Activated T-cell treated with anti-CD3 and anti-CD28 coated beads, Interleukin-2, amount 50 U/mL, for 1 hour (primary cell): ENCODE measurements around the gene MAP3K9.
"Not testable (repeated sequence)": the region's sequence is repeated elsewhere in the genome, so short reads cannot be mapped to it uniquely, and the experiment has no call there.

ENCODE experiments used
- DNase-seq: peaks from one replicate; pipeline ENCODE4 v3.0.0-alpha.2; 2020

MAP3K9 gene

DNA sequence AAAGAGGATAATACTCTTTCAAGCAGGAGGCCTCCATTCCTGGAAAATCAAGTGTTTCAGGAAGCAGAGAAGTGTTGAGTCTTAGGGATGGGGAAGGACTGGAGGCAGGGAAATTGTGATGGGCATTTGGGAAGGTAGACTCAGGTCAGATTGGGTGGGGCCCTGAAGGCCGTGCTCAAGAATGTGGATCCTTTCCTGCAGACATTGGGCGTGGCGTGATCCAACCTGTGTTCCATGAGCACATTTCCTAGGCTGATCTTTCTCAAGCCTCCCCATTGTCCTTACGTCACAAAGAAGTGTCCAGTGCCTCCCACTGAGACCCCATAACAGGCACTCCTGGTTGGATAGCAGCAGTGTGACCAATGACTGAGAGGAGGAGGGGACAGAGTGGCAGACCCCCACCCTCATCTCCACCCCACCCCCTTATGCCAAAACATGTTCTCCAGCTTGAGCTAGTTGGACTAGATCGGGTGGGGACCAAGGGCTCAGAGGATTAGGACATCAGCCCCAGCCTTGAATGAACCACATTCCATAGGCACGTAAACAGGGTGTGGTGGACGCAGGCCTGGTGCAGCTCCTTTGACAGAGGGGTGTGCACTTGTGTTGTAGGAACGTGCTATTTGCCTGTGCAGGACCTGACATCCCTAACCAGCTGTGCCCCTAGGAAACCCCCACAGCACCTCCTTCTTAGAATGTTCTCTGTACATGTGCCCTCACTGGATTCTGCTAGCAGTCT lies 90.8 kb downstream of the MAP3K9 start:
- no peak for DNase-seq

DNA sequence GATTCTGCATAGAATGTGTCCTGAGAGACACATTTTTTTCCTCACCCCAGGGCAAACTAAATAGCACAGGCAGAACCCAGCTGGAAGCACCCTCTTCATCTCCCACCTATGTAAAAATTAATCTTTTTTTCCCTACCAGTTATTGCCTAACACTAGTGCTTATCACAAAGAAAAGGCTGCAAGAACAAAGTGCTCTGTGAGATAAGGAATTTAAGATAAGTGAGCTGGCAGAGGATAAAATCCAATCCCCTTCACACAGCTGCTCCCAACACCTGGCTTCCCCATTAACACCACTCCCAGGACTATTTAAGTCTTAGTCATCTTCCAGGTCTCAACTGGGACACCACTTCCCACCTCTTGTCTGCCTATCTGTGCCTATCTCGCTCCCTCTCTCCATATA lies 92.4 kb downstream of the MAP3K9 start:
- DNase-seq, result no peak

DNA sequence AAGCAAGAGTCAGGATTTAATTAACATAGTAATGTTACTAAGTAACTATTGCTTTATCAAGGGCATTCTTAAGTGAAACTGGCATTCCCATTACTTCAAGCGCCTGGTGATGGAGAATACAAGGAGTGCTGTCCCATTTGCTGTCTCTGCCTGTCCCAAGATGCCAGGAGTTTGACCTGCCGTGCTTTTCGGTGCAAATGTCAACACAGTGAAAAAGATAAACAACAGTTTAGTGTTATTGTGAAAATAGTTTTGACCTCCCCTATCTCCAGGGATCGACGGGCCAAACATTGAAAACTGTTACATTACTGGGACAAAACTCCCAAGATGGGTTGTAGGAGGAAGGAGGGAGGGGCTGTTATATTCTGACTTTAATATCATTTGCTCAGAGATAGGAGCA lies 92.8 kb downstream of the MAP3K9 start:
- no peak for DNase-seq

DNA sequence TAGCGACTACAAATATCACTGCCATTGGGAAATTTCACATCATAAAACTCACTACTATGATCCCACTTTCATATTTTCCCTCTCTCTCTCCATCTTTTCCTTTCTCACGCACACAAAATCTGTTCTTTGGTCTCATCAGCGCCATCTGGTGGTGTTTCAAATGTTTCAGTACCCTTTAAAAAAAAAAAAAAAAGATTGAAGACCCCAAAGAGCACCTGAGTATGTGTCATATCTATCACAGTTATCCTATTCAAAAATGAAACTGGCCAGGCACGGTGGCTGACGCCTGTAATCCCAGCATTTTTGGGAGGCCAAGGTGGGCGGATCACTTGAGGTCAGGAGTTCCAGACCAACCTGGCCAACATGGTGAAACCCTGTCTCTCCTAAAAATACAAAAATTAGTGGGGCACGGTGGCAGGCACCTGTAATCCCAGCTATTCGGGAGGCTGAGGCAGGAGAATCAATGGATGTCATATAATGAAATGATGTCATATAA lies 95.2 kb downstream of the MAP3K9 start:
- peak; percentile 35 for DNase-seq

DNA sequence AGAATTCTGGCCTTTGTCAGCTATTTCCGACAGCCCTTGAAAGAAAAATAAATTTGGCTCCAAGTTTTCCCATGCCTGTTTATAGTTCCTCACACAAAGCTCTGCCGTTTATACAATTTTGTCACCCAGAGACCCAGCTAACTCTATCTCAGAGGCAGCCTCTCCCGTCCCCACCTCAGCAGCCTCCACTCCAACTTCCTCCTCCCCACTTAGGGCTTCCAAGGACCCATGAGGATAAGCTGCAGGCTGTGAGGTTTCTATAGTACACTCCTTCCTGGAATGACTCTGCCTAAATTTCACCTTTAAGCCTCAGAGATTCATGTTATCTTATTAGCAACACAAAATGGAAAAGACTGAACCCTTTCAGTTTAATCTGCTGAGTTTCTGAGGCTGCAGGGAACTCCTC lies 95.8 kb downstream of the MAP3K9 start:
- DNase-seq, result no peak

DNA sequence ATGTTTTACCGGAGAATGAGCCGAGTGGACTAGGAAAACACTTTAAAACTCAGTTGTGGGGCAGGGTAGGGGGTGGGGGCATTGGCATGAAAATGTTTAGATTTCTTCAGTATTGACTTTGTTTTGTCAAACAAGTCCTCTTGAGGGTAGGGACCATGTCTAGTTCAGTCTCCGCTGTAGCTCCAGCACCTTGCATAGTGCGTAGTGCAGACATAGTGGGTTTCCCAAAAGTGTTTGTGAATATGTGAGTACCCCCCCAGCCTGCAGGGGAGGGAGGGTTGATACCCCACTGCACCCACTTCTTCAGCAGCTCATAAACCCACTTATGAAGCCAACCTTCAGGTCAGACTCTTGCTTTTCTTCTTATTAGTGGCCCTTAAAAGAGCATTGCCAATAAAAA lies 96.2 kb downstream of the MAP3K9 start:
- no peak for DNase-seq

DNA sequence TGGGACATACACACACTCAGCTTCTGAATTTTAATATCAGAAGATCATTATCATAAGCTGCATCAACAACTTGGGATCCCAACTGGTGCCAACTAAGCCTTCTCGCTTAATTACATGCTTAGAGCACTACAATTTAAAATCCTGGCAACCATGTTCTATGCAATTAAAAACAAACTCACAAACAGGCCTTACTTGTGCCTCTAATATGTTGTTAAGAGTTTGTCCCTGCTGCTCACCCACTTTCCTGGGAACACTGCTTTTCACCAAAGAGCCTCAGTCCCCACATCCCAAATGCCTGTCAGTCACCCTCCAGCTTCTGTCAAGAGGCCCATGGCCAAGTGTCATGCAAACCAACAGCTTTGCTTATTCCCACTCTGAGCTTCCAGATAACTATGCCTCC lies 97.9 kb downstream of the MAP3K9 start:
- no peak for DNase-seq

DNA sequence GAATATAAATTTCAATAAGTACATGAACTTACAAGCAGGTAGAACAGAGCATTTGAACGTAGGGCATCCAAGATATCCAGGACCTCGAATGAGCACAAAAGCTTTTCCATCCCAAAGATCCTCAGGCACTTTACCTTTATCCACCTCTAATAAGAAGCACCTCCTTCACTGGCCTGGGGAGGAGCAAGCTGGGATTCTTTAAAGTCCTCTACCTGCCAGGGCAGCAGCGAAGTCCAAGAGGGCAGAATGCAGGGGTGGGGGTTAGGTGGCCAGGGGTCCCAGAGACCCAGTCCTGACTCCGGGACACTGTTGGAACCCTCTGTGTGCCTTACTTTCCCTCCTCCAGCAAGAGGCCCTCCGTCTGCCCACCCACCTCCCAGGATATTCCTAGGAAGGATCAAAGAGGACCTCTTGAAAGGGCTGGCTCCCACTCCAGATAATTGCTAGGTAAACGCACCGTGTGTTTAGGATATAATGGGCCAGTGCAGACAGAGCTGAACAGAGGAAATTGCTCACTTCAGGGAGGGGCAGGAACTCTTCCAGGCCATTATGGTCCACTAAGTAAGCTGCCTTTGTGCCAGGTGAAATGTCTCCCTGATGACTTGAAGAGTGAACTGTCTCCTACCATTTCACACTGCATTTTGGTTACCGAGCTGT lies 99.5 kb downstream of the MAP3K9 start:
- no peak for DNase-seq

DNA sequence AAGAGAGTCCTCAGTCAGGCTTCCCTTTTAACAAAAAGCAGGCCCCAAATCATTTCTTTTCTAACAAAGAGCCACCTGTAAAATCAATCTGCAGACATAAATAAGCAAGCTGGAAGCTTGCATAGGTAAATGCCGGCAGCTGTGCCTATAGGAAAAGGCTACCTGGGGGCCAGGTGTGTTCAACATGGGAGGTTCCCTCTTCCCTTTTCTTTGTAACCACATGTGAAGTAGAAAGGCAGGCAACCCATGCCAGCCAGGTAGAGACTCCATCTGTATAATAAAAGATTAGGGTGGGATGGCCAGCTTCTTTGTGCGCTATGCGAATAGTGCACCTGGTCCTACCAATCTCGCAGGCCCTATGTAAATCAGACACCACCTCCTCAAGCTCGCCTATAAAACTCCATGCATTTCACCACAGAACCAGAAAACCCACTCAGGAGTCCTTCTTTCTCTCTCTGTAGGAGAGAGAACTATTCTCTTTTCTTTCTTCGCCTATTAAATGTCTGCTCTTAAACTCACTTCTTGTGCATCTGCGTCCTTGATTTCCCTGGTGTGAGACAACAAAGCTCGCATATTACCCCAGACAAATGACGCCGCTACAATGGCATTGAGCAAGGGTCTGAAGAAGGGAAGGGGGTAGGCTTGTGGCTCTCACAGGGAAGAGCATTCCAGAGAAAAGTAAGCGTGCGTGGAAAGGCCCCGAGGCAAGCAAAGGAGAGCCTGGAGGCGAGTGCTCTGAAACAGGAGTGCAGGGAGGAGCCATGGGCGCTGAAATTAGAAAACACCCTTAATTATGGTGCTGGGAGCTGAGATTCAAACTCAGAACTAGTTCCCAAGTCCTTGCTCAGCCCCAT lies 100.4 kb downstream of the MAP3K9 start:
- DNase-seq, result no peak

DNA sequence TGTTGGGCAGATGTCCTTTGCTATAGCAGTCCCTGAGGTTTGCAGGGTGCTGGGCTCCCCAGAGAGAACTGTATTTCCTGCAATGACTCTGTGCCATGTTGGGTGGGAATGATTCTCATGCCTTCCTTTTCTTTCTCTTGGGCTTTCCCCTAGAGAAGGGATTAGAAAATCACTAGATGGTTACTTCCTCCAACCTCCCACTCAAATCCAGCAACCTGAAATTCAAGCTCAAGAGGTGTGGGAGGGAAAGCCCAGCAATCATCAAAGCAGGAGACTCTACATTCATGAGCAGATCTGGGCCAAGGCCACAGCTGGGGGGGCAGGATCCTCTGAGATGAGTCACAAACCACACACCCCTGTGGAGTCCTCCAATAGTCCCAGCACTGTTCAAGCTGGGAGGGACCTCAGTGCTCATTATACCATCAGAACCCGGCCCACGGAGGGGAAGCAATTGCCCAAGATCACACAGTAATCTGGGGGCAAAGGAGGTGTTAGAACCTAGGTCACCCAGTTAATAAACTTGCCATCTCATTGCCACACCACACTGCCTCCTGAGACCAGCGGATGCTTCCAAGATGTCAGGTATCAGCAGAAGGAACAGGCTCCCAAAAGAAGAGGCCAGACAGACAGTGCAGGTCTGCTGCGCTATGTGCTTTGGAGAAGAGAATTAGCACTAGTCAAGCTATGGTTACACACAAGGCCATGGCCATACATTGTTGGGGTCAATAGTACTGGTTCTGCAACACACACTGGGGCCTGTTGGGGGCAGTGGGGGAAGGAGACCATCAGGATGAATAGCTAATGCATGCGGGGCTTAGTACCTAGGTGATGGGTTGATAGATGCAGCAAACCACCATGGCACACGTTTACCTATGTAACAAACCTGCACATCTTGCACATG lies 101.9 kb downstream of the MAP3K9 start:
- no peak for DNase-seq

DNA sequence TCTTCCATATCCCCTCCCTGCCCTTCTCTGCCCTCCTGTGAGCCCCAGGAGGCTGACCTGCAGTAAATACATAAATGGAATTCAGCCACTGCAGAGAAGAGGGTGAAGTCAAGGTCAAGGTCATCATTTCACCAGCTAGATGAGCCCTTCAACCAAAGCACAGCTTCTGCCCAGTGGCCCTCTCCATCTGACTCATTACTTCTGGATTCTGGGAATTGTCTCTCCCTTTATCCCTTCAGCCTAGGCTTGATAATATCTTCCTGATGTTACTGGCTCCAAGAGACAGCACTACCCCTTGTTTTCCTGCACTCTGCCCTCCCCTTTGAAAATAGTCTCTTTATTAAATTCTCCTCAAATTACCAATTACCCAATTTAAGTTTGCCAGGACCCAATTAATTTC lies 103.1 kb downstream of the MAP3K9 start:
- no peak for DNase-seq

DNA sequence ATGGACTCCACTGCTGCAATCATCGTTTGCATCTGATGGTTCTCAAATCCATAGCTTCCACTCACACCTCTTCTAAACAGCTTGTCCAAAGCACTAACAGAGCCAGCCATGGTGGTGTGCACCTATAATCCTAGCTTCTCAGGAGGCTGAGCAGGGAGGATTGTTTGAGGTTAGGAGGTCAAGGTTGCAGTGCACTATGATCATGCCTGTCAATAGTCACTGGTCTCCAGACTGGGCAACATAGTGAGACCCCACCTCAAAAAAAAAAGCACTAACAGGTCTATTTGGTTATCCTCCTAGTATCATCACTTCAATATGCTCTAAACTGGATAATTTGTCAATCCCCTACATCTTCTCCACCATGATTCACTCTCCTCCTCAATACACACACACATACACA lies 104.4 kb downstream of the MAP3K9 start:
- DNase-seq, result no peak

DNA sequence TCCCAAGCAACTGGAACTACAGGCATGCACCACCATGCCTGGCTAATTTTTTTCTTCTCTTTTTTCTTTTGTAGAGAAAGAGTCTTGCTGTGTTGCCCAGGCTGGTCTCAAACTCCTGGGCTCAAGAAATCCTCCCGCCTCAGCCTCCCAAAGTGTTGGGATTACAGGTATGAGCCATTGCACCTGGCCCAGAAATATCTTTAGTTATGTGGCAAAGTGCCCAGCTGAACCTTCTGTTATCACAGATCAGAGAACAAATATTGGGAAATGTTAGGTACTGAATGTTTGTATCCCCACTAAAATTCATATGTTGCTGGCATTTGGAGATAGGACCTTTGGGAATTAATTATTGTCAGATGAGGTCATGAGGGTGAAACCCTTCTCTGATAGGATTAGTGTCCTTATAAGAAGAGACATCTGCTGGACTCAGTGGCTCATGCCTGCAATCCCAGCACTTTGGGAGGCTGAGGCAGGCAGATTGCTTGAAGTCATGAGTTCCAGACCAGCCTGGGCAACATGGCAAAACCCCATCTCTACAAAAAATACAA lies 105.6 kb downstream of the MAP3K9 start:
- not testable (repeated sequence) for DNase-seq

DNA sequence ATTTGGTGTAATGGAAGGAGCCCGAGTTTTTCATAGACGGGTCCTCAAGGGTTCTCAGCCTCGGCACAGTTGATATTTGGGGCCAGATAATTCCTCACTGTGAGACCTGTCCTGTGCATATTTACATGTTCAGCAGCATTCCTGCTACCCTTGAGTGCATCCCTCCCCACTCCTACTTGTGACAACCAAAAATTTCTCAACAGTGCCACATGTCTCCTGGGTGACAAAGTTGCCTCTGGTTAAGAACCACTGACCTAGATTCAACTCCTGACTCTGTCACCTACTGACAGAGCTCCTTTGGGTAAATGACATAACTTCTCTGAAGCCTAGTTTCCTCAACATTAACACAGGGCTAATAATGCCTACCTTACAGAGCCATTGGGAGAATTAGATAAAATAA lies 107.2 kb downstream of the MAP3K9 start:
- no peak for DNase-seq

DNA sequence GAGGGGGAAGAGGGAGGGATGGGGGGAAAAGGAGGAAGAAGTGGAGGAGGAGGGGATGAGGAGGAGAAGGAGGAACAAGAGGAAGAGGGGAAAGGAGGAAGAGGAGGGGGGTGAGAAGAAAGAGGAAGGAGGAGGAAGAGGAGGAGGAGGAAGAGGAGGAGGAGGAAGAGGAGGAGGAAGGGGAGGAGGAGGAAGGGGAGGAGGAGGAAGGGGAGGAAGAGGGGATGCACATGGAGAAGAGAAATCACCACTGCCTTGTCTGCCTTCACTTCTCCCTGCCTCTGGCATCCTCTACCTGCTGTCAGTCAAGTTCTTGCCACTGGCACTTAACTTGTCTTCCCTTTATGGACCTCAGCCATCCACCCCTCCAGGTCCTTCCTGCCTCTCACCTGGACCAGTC lies 107.7 kb downstream of the MAP3K9 start:
- DNase-seq, result no peak

DNA sequence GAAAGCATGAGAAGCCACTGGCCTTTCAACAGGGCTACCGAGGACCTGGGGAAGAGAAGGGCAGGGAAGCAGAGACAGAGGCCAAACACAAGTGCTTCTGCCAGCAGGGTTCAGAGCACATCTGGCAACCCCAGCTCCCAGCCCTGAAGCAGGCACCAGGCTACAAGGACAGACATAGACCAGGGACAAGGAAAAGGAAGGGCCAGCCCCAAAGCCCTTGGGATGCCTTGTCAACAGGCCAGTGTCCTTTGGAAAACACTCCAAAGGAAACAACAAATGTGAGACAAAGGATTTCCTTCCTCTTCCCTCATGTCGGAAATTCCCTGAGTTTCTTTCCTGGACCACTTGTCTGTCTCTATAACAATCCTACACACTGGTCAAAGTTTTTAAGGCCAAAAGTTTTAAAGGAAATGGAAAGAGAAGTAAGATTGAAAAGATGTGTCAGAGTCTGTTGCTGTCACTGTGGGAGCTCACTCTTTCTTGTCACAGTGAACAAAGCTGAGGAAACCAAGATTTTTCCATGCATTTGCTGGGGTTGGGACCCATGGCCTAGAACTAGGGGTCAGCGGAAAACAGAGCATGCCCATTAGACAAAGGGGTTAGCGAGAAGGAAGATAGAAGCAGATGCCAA lies 108.2 kb downstream of the MAP3K9 start:
- DNase-seq, result no peak

DNA sequence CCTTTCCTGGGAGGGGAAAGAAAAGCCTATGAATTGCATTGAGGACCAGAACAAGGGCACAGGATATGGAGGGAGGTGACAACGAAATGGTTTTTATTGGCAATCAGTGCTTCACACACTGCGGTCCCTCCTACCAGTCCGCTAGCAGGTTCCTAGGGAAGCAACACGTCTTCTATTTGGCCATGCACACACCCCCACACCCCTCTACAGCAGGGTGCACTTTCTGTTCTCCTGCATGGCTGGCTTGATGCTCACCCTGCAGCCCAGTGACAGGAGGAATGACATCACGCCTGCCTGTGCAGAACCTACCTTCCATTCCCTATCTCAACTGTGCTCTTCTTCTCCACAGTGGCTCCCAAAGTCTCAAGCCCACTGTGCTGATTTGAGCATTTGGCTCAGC lies 109.7 kb downstream of the MAP3K9 start:
- DNase-seq, result no peak

DNA sequence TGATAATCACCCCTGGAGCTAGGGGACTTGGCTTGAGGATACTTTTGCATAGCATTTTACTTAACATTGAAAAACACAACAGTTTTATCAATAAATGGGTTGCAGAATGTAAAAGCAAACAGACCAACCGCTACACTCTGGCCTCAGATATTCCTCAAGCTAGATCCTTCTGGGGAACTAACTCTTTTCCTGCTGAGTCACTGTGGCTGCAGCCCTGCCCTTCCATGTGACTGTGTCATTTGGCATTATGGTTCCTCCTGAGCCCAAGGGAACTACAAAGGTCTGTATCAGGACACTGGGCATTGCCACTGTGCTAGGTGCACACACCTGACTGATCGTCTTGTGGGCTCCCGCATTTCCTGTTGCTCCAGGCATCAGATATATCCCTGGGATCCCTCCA lies 111.0 kb downstream of the MAP3K9 start:
- no peak for DNase-seq

DNA sequence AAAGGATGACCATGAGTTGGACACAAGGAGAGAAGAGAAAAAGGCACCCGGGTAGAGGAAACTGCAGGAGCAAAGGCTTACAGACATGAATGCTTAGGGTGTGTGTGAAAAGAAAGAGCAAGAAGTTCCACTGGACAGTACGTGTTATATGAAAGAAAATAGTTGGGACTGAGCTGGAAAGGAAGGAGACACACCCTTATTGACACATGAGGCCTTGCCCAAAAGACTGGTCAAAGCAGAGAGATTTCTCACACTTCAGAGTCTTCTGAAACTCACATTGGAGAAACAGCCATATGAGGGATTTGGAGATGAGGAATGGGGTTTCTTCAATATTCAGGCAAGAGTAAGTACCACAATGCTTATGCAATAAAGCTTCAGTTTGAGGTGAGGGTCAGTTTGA lies 111.6 kb downstream of the MAP3K9 start:
- DNase-seq, result no peak

DNA sequence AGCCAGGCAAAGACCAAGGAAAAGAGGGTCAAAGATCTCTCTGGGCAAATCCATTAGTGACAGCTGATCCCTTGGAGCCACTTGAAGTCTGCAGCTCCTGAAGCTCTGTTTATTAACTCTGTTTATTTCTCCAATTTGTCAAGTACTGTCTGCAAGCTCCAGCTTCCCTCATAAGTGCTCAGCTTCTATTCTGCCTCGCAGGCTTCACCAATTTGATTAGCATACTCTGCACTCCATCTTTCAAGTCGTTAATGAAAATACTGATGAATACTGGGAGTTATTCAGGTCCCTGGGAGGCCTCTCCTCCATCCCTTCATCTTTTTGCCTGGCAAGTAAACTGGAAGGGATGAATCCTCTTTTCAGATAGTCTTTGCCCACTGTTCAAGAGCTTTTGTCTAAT lies 113.3 kb downstream of the MAP3K9 start:
- no peak for DNase-seq

DNA sequence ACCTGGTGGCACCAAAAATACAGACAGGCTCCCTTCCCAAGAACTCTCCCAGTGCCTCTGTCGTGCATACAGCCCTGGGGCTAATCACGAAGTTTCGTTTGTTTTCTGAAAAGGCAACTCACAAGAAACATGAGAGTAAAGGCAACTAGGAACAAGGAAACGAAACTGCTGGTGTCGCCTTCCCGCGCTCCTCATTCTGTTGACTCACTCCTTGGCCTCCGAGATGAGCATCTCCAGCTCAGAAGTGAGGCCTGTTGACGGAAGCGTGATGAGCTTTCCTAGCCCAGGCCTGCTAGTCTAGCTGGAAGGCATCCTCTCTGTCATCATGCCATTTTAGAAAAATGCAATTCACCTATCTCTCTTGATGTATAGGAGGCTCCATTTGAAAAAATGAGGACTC lies 117.1 kb downstream of the MAP3K9 start:
- no peak for DNase-seq
